HG02973 (cell line): ENCODE data around the gene IL32.

Experiments used
- ATAC-seq: cut with Tn5 transposase; IDR thresholded peaks from one replicate; pipeline ENCODE4 v1.9.1; 2021; ENCODE audit warnings: moderate library complexity; ENCODE audit not compliant: unreplicated experiment

The IL32 gene

GRCh38 chr16:3113765-3114479 lies 48.5 kb downstream of the IL32 start:
- no peak for ATAC-seq

DNA sequence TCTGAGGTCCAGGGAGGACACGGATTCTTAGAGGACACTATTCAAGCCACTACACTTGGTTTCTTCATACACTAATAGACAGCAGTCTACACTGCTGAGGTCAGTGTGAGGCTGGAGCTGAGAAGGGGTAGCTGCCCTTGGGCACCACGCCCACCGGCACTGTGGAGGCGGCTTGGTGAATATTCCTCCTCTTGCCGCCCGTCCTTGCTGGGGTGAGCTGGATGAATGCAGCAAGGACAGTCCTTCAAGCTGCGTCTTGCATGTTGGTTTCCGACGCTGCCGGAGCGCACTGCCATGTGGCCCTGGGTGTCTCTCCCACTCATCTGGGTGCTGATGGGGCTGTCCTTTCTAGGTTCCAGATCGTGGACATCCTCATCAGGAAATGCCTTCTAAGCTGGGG lies 49.6 kb downstream of the IL32 start:
- no peak for ATAC-seq

DNA sequence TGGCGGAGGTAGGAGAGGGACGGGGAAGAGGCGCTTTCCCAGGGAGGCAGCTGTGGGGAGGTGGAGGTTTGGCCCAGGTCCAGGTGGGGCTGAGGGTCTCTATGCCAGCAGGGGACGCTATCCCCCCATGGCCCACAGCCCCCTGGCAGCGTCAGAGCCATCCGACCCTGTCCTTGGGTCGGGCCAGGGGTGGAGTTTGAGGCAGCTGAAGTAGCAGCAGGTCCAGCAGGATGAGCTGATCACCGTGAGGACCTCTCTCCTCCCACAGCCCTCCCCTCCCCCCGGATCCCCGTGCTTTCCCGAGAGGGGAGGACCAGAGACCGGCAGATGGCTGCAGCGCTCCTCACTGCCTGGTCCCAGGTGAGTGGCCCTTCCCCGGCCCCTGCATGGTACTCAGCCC lies 50.1 kb downstream of the IL32 start:
- no peak for ATAC-seq

DNA sequence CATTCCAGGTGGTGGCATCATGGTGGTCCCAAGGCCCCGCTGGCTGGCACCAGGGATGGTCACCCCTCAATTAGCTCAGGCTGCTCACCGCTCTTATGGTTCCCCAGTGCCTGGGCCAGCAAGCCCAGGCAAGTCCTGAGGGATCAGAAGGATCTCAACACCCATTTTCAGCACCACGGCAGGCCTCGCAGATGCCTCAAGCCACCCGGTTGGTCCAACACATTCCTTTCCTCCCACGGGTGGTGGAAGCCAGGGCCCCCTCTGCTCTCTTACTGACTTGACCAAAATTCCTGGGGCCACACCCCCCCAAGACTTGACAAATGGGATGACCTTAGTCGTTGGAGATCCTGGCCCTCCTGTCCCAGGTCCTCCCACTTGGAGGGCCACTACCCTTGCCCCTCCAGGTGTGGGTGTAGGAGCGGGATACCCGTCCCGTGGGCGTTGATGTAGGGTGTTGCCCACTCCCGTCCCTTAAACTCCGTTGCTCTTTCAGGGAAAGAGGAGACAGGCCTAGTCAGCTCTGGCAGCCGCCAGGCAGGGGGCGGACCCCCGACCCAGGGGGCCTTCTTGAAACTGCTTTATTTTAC lies 52.9 kb downstream of the IL32 start:
- no peak for ATAC-seq

DNA sequence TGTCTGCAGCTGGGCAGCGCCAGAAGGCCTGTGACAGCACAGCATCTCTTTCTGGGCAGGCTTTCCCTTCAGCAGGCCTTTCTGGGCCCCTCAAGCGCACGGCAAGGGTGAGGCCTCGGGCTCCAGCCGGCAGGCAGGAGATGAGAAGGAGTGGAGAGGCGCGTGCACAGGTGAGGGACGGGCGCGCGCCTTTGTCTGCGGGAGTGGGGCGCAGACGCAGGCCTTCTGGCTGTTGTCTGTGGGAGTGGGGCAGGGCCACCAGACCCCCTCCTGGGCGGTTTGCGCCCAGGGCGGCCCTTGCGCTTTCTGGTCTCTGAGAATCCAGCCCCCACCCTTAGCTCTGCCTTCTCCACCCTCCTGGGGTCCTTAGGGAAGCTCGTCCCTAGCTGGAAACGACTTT lies 53.4 kb downstream of the IL32 start:
- ATAC-seq, result no peak
